Measurements from ENCODE around the gene GABPA.

GRCh38 chr21:25708467-25709065 is 26.2 kb upstream of the GABPA start:
- TF ChIP-seq POLR2A (IDR thresholded peaks at IDR 0.05) (no peak), CTCF (IDR thresholded peaks at IDR 0.05) (peak in 1 of 3 donors; percentile 46)
